ENCODE data around the gene WAPL. TPM values are rescaled to one million over a fixed set of nuclear protein-coding genes. Genes with fewer than 3 reads are reported as not detected.
A peak's percentile ranks its signal among the peaks of the same experiment; 100 is the strongest.

The WAPL gene
- total and polyA plus RNA-seq, 2 of the 8 experiments (the other 6 are each of a cell fraction or from before 2014, with no cell fraction given), result 12.8 to 48.1 TPM

DNA sequence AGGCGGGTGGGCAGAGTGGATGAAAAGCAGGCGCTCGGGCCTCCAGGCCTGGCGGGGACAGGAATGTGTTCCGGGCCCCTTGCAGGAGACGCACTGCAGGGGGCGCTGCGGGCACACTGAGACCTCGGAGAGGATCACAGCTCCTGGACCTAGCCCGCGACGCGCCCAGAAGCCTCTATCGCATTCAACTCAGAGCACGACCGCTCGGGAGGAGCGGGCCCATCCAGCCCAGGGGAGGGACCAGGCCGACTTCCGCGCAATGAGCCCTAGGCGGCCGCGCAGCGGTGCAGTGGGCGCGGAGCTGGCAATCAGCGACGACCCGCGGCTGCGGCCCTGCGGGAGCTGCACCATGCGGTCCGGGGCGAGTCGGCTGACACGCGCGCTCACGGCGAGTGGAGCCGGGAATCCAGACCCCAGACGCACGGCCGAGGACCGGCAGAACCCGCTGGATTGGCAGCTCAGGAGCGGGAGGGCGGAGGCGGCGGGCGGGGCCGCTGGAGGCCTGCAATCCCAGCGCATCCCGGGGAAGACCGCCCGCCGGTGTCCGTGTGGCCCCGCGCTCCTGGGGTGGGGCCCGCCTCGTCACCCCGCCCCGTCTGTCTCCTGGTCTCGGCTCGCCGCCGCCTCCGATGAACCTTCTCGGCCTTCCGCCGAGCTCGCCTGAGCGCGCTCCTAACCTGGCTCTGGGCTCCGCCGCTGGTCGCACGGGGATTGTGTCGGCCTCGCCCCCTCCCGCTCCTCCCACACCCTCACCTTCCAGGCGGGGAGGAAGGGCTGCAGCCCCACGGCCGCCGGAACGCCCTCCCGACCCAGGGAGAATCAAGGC is 121.5 kb downstream of the WAPL start (continued):
- TF ChIP-seq CHD7 (IDR thresholded peaks at IDR 0.05; ENCODE audit: insufficient replicate concordance, low read length) (no peak), MAX (IDR thresholded peaks at IDR 0.05) (peak; percentile 54), SIX5 (IDR thresholded peaks at IDR 0.05; ENCODE audit: low read depth, low read length) (no peak), KDM1A (IDR thresholded peaks at IDR 0.05; ENCODE audit: borderline replicate concordance, low read length) (no peak), SIN3A (conservative IDR thresholded peaks at IDR 0.05 in 1 of 2, IDR thresholded peaks at IDR 0.05 in 1 of 2; ENCODE audit: low read depth in 1 of 2, low read length in 2 of 2) (peak in 1 of 2 experiments; percentile 42; a peak in 2 of 4 replicates)
- TF ChIP-seq, protein P1, sequence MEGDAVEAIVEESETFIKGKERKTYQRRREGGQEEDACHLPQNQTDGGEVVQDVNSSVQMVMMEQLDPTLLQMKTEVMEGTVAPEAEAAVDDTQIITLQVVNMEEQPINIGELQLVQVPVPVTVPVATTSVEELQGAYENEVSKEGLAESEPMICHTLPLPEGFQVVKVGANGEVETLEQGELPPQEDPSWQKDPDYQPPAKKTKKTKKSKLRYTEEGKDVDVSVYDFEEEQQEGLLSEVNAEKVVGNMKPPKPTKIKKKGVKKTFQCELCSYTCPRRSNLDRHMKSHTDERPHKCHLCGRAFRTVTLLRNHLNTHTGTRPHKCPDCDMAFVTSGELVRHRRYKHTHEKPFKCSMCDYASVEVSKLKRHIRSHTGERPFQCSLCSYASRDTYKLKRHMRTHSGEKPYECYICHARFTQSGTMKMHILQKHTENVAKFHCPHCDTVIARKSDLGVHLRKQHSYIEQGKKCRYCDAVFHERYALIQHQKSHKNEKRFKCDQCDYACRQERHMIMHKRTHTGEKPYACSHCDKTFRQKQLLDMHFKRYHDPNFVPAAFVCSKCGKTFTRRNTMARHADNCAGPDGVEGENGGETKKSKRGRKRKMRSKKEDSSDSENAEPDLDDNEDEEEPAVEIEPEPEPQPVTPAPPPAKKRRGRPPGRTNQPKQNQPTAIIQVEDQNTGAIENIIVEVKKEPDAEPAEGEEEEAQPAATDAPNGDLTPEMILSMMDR (IDR thresholded peaks at IDR 0.05; ENCODE audit: control extremely low read depth in 1 of 3, insufficient read depth in 1 of 3, low read depth in 1 of 3, low read length in 3 of 3), result peak; percentile 81 to 92 (median 88)

All from H1 (cell line).